ENCODE data around the gene KCNQ4. TPM values are rescaled to one million over a fixed set of nuclear protein-coding genes. Genes with fewer than 3 reads are reported as not detected.
A peak's percentile ranks its signal among the peaks of the same experiment; 100 is the strongest.

The KCNQ4 gene
- polyA plus RNA-seq, 2 donors = 1.4 to 1.9 TPM

- Histone ChIP-seq H3K4me3 (ENCODE audit: low read depth in 1 of 2, low read length in 2 of 2) (no peak overlapping the region), H3K27ac (ENCODE audit: low read depth in 2 of 2, low read length in 1 of 2) (peak overlapping the region; percentile 56 to 66), H3K4me1 (ENCODE audit: control insufficient read depth in 2 of 2, insufficient read depth in 2 of 2, low read length in 1 of 2) (peaks cover 4 to 16% of the 10 kb centered on the region in 2 donors), H3K9me3 (ENCODE audit: control insufficient read depth in 2 of 2, insufficient read depth in 1 of 2, low read depth in 1 of 2, low read length in 1 of 2) (no peaks in the 10 kb centered on the region), H3K27me3 (ENCODE audit: control insufficient read depth in 1 of 2, insufficient read depth in 2 of 2, low read length in 2 of 2) (no peaks in the 10 kb centered on the region), H3K36me3 (ENCODE audit: control insufficient read depth in 2 of 2, insufficient read depth in 2 of 2, low read length in 1 of 2) (no peaks in the 10 kb centered on the region)
- 85 to 91% methylated on average over 7 of the region's 7 CpGs for WGBS, 2 donors
Observed at GRCh38 chr1:40785446-40785845, 1.9 kb downstream of the KCNQ4 start.

- Histone ChIP-seq H3K27ac (ENCODE audit: low read depth in 2 of 2, low read length in 1 of 2) (peak overlapping the region; percentile 8 to 27), H3K9me3 (ENCODE audit: control insufficient read depth in 2 of 2, insufficient read depth in 1 of 2, low read depth in 1 of 2, low read length in 1 of 2) (no peaks in the 10 kb centered on the region), H3K4me3 (ENCODE audit: low read depth in 1 of 2, low read length in 2 of 2) (no peak overlapping the region), H3K36me3 (ENCODE audit: control insufficient read depth in 2 of 2, insufficient read depth in 2 of 2, low read length in 1 of 2) (no peaks in the 10 kb centered on the region), H3K27me3 (ENCODE audit: control insufficient read depth in 1 of 2, insufficient read depth in 2 of 2, low read length in 2 of 2) (no peaks in the 10 kb centered on the region), H3K4me1 (ENCODE audit: control insufficient read depth in 2 of 2, insufficient read depth in 2 of 2, low read length in 1 of 2) (peaks cover 4 to 16% of the 10 kb centered on the region in 2 donors)
- WGBS, 2 donors = 71 to 72% methylated on average over 9 of the region's 9 CpGs
Observed at GRCh38 chr1:40786171-40786994, 2.8 kb downstream of the KCNQ4 start.

- Histone ChIP-seq H3K36me3 (ENCODE audit: control insufficient read depth in 2 of 2, insufficient read depth in 2 of 2, low read length in 1 of 2) (no peaks in the 10 kb centered on the region), H3K4me3 (ENCODE audit: low read depth in 1 of 2, low read length in 2 of 2) (no peak overlapping the region), H3K9me3 (ENCODE audit: control insufficient read depth in 2 of 2, insufficient read depth in 1 of 2, low read depth in 1 of 2, low read length in 1 of 2) (no peaks in the 10 kb centered on the region), H3K27ac (ENCODE audit: low read depth in 2 of 2, low read length in 1 of 2) (peak overlapping the region in 1 of 2 donors; percentile 3), H3K4me1 (ENCODE audit: control insufficient read depth in 2 of 2, insufficient read depth in 2 of 2, low read length in 1 of 2) (peaks cover 4 to 16% of the 10 kb centered on the region in 2 donors), H3K27me3 (ENCODE audit: control insufficient read depth in 1 of 2, insufficient read depth in 2 of 2, low read length in 2 of 2) (no peaks in the 10 kb centered on the region)
- WGBS, 2 donors = 87 to 91% methylated on average over 9 of the region's 9 CpGs
Observed at GRCh38 chr1:40786995-40787705, 3.6 kb downstream of the KCNQ4 start.

- 73 to 75% methylated on average over 19 of the region's 19 CpGs for WGBS, 2 donors
- Histone ChIP-seq H3K4me3 (ENCODE audit: low read depth in 1 of 2, low read length in 2 of 2) (no peak overlapping the region), H3K27me3 (ENCODE audit: control insufficient read depth in 1 of 2, insufficient read depth in 2 of 2, low read length in 2 of 2) (no peaks in the 10 kb centered on the region), H3K36me3 (ENCODE audit: control insufficient read depth in 2 of 2, insufficient read depth in 2 of 2, low read length in 1 of 2) (no peaks in the 10 kb centered on the region), H3K4me1 (ENCODE audit: control insufficient read depth in 2 of 2, insufficient read depth in 2 of 2, low read length in 1 of 2) (peaks cover 4 to 11% of the 10 kb centered on the region in 2 donors), H3K9me3 (ENCODE audit: control insufficient read depth in 2 of 2, insufficient read depth in 1 of 2, low read depth in 1 of 2, low read length in 1 of 2) (no peaks in the 10 kb centered on the region), H3K27ac (ENCODE audit: low read depth in 2 of 2, low read length in 1 of 2) (no peak overlapping the region)
Observed at GRCh38 chr1:40787737-40788560, 4.4 kb downstream of the KCNQ4 start.

- WGBS, 2 donors = 88% methylated on average over 17 of the region's 17 CpGs
- Histone ChIP-seq H3K4me3 (ENCODE audit: low read depth in 1 of 2, low read length in 2 of 2) (no peak overlapping the region), H3K9me3 (ENCODE audit: control insufficient read depth in 2 of 2, insufficient read depth in 1 of 2, low read depth in 1 of 2, low read length in 1 of 2) (no peaks in the 10 kb centered on the region), H3K27me3 (ENCODE audit: control insufficient read depth in 1 of 2, insufficient read depth in 2 of 2, low read length in 2 of 2) (no peaks in the 10 kb centered on the region), H3K36me3 (ENCODE audit: control insufficient read depth in 2 of 2, insufficient read depth in 2 of 2, low read length in 1 of 2) (no peaks in the 10 kb centered on the region), H3K27ac (ENCODE audit: low read depth in 2 of 2, low read length in 1 of 2) (no peak overlapping the region), H3K4me1 (ENCODE audit: control insufficient read depth in 2 of 2, insufficient read depth in 2 of 2, low read length in 1 of 2) (peaks cover 0 to 6% of the 10 kb centered on the region in 2 donors)
Observed at GRCh38 chr1:40788561-40789341, 5.2 kb downstream of the KCNQ4 start.

- Histone ChIP-seq H3K27ac (ENCODE audit: low read depth in 2 of 2, low read length in 1 of 2) (no peak overlapping the region), H3K4me3 (ENCODE audit: low read depth in 1 of 2, low read length in 2 of 2) (no peak overlapping the region), H3K27me3 (ENCODE audit: control insufficient read depth in 1 of 2, insufficient read depth in 2 of 2, low read length in 2 of 2) (no peaks in the 10 kb centered on the region), H3K9me3 (ENCODE audit: control insufficient read depth in 2 of 2, insufficient read depth in 1 of 2, low read depth in 1 of 2, low read length in 1 of 2) (no peaks in the 10 kb centered on the region), H3K36me3 (ENCODE audit: control insufficient read depth in 2 of 2, insufficient read depth in 2 of 2, low read length in 1 of 2) (no peaks in the 10 kb centered on the region), H3K4me1 (ENCODE audit: control insufficient read depth in 2 of 2, insufficient read depth in 2 of 2, low read length in 1 of 2) (peaks cover 0 to 4% of the 10 kb centered on the region in 2 donors)
- 68 to 75% methylated on average over 2 of the region's 2 CpGs for WGBS, 2 donors
Observed at GRCh38 chr1:40789342-40789598, 5.7 kb downstream of the KCNQ4 start.

GRCh38 chr1:40789661-40790430 lies 6.3 kb downstream of the KCNQ4 start:
- Histone ChIP-seq H3K36me3 (ENCODE audit: control insufficient read depth in 2 of 2, insufficient read depth in 2 of 2, low read length in 1 of 2) (no peaks in the 10 kb centered on the region), H3K9me3 (ENCODE audit: control insufficient read depth in 2 of 2, insufficient read depth in 1 of 2, low read depth in 1 of 2, low read length in 1 of 2) (no peaks in the 10 kb centered on the region), H3K27ac (ENCODE audit: low read depth in 2 of 2, low read length in 1 of 2) (peak overlapping the region in 1 of 2 donors; percentile 2), H3K4me1 (ENCODE audit: control insufficient read depth in 2 of 2, insufficient read depth in 2 of 2, low read length in 1 of 2) (no peaks in the 10 kb centered on the region), H3K27me3 (ENCODE audit: control insufficient read depth in 1 of 2, insufficient read depth in 2 of 2, low read length in 2 of 2) (no peaks in the 10 kb centered on the region), H3K4me3 (ENCODE audit: low read depth in 1 of 2, low read length in 2 of 2) (no peak overlapping the region)
- WGBS, 2 donors = 79 to 81% methylated on average over 13 of the region's 13 CpGs

- 68 to 77% methylated on average over 7 of the region's 7 CpGs for WGBS, 2 donors
- Histone ChIP-seq H3K36me3 (ENCODE audit: control insufficient read depth in 2 of 2, insufficient read depth in 2 of 2, low read length in 1 of 2) (no peaks in the 10 kb centered on the region), H3K4me3 (ENCODE audit: low read depth in 1 of 2, low read length in 2 of 2) (no peak overlapping the region), H3K27me3 (ENCODE audit: control insufficient read depth in 1 of 2, insufficient read depth in 2 of 2, low read length in 2 of 2) (no peaks in the 10 kb centered on the region), H3K4me1 (ENCODE audit: control insufficient read depth in 2 of 2, insufficient read depth in 2 of 2, low read length in 1 of 2) (no peaks in the 10 kb centered on the region), H3K27ac (ENCODE audit: low read depth in 2 of 2, low read length in 1 of 2) (peak overlapping the region in 1 of 2 donors; percentile 1), H3K9me3 (ENCODE audit: control insufficient read depth in 2 of 2, insufficient read depth in 1 of 2, low read depth in 1 of 2, low read length in 1 of 2) (no peaks in the 10 kb centered on the region)
Observed at GRCh38 chr1:40792036-40792435, 8.4 kb downstream of the KCNQ4 start.

Data from esophagus (tissue), 2 donors.